ENCODE data around the gene ATG5. TPM values are rescaled to one million over a fixed set of nuclear protein-coding genes. Genes with fewer than 3 reads are reported as not detected.

Gene ATG5
- polyA plus RNA-seq, 3 donors, result 41.7 to 51.9 (median 45.9) TPM

DNA sequence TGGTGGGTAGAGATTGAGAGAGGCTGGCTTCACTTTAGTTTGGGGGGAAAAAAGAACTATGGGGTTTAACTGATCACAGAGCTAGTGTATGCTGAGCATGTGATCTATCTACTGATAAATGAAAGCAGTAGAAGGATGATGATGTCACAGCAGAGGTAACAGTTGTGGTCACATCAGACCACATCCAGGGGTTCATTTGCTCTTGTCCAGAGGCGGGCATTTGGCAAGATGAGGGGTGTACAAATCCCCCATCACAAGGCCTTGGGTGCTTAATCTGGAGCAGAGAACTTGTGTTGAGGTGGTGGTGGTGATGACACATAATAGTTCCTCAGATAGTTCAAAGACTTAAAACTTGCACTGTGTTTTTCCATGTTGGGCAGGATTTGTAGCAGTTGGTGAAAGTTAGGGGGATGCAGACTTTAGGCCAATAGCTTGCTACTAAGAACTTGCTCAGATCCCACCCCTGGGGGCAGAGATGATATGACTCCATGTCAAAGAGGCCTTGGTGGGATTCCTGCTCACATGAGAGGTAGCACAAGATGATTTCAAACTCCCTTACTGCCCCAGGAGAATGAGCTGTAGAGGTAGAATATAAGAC is 176.0 kb downstream of the ATG5 start:
- DNase-seq (ENCODE audit: extremely low read depth in 1 of 11, low read depth in 9 of 11, low spot score in 4 of 11), result no peak

DNA sequence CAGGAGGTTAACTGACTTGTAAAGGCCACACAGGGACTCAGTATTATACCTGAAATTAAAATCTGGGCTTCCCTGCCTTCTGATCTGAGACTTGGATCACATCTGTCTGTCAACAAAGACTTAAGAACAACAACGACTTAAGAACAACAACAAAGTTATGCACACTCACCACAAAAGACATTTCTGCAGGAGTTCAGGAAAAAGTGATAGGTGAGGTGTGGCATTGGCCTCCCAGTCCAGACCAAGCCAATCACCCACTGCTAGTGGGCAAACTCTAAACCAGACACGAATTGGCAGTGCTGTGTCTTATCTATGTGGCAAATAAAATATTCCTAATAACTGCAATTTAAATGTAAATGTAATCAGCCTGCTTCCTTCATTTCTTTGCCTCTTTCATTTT is 178.1 kb downstream of the ATG5 start:
- DNase-seq (ENCODE audit: extremely low read depth in 1 of 11, low read depth in 9 of 11, low spot score in 4 of 11), result no peak

DNA sequence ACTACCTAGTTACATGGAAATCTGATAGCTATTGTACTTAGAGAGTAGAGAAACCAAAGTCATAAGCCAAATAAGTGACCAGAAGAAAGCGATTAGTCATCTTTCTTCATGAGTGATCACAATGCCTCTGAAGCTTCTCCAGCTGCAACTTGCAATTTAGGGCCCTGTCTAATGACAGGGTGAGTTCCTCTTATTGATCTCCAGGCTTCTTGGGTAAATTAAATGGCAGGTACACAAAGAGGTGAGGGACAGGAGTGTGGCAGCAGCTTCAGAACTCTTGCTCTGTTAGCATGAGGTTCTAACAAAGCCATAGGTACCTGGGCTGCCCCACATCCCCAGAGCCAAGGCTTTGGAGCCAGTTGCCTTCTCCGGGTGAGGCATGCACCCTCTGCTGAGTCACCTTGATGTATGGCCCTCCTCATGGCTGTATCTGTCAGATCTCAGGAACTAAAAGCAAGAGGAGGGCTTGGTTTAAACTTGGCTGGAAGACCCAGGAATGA is 178.7 kb downstream of the ATG5 start:
- no peak for DNase-seq (ENCODE audit: extremely low read depth in 1 of 11, low read depth in 9 of 11, low spot score in 4 of 11)

DNA sequence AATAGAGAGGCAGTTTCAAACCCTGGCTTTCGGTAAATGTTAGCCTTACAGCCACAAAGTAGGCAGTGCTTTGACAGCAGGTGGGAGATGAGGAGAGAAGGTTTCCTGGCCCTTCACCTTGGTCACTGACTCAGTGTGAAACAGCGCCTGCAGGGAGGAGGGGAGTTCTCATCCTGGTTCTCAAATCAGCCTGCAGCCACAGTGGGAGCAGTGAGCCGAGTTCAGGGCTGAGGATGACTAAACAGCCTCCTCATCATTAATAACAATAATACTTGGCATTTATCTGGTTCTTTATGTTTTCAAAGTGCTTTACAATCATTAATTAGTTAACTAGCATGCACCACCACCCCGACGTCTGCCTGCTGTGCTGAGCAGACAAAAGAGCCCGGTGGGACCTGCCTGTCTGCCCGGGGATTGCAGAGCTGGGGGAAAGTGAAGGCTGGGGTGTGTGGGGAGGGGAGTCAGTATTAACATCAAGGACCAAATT is 179.8 kb downstream of the ATG5 start:
- DNase-seq (ENCODE audit: extremely low read depth in 1 of 11, low read depth in 9 of 11, low spot score in 4 of 11), result no peak

DNA sequence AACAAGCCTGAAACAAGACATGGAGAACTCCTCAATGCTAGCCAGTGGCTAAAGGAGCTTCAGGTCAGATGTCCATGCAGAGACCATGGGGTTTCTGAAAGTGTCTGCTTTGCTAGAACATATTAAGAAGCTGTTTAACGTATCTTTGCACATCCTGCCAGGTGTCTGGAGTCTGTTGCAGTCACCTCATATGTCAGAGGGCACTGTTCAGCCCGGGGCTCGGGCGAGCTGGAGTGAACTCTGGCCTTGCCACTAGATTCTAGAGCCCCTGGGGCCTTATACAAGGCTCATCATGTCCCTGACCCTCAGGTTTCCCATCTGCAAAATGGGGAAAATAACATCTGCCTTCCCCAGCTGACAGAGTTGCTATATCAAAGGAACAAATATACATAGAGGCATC is 180.4 kb downstream of the ATG5 start:
- no peak for DNase-seq (ENCODE audit: extremely low read depth in 1 of 11, low read depth in 9 of 11, low spot score in 4 of 11)

DNA sequence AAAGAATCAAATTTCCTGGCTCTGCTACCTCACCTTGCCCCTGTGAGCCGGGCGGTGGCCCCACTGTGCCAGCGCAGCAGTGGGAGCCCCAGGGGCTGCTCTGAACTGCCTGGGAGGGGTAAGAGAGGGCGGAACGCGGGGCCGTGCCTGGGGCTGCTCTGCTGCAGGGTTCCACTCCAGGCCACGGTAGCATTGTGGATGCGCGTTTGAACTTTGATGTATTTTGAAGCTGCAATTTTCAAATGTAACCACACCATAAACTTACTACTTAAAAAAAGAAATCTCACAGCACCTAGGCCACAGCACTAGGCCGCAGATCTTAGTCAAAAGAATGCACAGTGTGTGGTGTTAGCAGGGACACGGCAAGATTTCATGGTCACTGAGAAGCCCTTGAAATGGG is 181.9 kb downstream of the ATG5 start:
- no peak for DNase-seq (ENCODE audit: extremely low read depth in 1 of 11, low read depth in 9 of 11, low spot score in 4 of 11)

DNA sequence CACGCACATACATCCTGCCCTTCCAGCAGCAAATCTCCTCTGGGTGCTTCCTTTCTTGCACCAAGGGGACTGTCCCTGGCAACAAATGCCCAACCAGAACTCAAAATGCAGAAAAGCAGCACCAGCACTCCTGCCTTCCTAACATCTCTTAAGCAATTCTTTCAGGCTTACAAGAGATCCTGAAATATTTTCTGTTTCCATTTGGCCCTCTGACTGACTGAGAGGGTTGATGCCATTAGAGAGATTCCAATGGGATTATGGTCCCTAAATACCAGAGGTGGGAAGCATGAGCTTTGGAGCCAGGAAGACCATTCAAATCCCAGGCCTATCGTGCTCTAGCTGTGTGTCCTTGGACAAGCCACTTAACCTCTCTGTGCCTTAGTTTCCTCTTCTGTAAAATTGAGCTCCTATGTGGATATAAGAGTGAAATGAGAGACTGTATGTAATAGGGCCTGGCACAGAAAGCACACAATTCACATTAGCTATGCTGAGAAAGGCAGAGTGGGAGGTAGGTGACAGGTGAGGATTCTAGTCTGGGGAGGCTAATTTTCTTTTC is 182.6 kb downstream of the ATG5 start:
- no peak for DNase-seq (ENCODE audit: extremely low read depth in 1 of 11, low read depth in 9 of 11, low spot score in 4 of 11)

DNA sequence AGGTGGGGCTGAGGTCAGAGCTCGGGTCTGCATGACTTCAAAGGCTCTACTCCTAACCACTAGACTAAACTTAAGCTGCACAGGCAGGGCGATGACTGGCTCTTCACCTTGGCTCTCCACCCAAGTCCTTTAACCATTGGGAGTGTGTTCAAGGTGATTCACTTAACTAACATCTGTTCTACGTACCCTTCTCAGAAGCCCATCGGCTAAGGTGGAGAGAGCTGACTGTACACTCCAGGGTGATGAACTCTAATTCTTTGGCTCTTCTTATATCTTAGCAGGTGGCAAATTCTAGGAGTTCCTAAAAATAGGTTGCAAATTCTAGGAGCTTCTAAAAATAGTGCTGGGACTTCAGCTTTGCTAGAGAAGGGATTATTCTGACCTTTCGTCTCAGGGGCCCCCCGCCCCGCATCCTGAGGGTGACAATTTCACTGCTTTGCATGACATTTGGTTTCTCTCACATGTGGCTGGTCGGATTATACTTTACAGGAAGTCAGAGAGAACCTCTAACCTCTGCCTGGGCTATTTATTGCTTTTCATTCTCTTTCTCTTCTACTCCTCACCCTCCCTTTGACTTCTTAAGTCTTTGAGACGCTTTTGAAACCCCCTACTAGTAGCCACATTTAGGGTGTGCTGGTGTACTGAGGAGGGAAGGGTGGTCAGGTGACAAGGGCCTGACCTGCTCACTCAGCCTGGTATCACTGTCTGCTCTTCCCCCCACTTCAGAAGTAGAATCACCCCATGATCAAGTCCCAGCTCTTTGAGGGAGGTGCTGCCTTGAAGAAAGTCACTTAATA is 183.9 kb downstream of the ATG5 start:
- DNase-seq (ENCODE audit: extremely low read depth in 1 of 11, low read depth in 9 of 11, low spot score in 4 of 11), result no peak

DNA sequence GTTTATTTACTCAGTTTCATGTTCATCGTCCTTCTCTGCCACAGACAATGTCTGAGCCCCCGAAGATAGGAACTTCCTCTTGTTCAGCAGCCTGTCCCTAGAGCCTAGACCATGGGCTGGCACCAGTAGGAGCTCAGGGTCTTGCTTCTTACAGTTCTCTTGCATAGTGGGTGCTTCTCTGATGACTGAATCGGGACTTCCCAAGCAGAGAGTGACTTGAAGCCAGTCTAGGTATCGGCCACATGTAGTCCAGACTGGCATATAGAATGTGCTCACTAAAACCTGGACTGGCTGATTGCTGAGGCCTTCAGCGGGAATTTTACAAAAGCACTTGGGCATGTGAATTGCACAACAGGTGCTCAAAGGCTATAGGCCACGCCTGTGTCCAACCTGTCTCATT is 187.4 kb downstream of the ATG5 start:
- DNase-seq (ENCODE audit: extremely low read depth in 1 of 11, low read depth in 9 of 11, low spot score in 4 of 11), result no peak

DNA sequence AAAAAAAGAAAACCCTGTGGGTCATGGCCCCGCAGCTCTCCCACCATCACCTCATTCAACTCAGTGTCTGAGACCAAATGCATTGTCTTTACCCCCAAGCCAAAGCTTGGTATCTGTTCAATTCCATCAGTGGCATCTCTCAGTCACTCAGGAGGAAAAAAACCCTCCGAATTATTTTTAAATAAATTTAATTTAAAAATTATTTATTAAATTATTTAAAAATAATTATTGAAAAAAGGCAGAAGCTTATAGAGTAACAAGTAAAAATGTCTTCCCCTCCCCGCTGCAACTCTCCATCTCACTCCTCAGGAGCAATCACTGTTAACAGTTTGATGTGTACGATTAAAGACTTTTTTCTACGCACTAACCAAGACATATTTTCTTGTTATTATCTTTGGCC is 188.7 kb downstream of the ATG5 start:
- no peak for DNase-seq (ENCODE audit: extremely low read depth in 1 of 11, low read depth in 9 of 11, low spot score in 4 of 11)

DNA sequence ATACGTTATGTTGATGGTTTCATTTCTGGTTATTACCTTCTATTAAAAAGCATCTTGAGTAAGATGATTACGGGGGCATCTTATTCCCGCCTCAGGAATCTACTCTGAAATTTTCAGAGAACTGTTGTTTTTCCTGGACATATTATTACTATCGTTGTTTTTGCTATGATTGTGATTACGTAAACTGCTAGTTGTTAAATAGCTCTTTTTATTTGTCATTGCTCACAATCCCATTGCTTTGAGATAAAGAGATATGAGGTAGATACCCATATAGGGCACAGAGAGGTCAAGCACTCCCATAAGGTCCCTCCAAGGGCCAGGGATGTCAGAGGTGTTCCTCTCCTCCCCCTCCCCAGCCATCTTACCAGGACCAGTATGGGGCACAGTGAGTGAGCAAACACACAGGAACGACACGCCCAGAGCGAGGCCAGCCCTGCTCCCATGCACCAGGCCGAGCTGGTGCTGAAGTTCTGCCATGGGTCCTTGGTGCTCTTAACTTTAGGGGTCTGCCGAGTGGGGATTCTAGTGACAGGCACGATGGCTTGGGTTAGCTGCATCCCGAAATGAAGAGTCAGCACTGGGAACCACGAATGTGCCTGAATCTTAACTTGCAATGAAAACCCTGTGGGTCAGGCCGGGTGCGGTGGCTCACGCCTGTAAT is 189.5 kb downstream of the ATG5 start:
- no peak for DNase-seq (ENCODE audit: extremely low read depth in 1 of 11, low read depth in 9 of 11, low spot score in 4 of 11)

DNA sequence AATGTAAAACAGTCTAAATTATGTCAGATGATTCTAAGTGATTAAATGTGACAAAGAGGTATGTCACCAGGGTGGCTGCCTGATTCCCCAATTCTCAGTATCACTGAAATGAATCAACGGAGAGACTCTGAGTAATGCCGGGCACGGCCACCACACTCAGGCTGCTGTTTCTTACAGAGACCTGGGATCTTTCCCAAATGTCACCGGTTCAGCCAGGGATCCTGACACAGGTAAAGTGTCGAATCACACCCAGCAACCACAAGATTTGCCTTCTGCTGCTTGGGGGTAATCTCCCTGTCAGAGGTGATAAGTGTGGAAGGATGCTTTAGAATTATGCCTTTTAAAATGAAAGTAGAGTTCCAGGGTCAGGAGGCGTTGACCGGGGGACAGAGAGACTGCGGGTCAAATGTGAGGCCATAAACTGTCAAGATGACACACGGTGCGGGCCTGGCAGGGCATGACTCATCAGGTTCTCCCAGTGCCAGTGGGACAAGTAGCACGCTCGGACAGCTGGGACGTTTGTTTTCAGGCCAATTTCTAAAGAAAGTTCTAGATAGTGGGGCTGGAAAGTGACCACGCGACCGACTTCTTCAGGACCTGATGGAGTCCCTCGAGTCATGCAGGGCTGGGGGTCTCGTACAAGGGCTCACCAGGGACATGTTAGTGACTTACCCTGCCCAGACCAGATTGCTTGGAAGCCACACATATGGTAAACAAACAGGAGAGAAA is 190.5 kb downstream of the ATG5 start:
- no peak for DNase-seq (ENCODE audit: extremely low read depth in 1 of 11, low read depth in 9 of 11, low spot score in 4 of 11)

Other genes with a start within 250 kb of the ATG5 start
- 1 to 10 TPM; 2.4 to 4.6 (median 3.9) TPM for gene PRDM1, start 239.4 kb downstream of the ATG5 start, polyA plus RNA-seq (ENCODE audit: insufficient read length in 3 of 3)
- gene CRYBG1, start 35.0 kb upstream of the ATG5 start, polyA plus RNA-seq (ENCODE audit: insufficient read length in 3 of 3), result 10 to 100 TPM; 18.2 to 25.4 (median 24.1) TPM

Data from renal cortex interstitium (tissue), 11 donors.